HG02798 (cell line): ENCODE results near the gene INTS2.
"Not testable (repeated sequence)": the region's sequence is repeated elsewhere in the genome, so short reads cannot be mapped to it uniquely, and the experiment has no call there.

Source experiments
- ATAC-seq: cut with Tn5 transposase; IDR thresholded peaks from one replicate; pipeline ENCODE4 v1.9.1; 2021; ENCODE audit warnings: mild to moderate bottlenecking; ENCODE audit not compliant: unreplicated experiment, poor library complexity

INTS2 gene

DNA sequence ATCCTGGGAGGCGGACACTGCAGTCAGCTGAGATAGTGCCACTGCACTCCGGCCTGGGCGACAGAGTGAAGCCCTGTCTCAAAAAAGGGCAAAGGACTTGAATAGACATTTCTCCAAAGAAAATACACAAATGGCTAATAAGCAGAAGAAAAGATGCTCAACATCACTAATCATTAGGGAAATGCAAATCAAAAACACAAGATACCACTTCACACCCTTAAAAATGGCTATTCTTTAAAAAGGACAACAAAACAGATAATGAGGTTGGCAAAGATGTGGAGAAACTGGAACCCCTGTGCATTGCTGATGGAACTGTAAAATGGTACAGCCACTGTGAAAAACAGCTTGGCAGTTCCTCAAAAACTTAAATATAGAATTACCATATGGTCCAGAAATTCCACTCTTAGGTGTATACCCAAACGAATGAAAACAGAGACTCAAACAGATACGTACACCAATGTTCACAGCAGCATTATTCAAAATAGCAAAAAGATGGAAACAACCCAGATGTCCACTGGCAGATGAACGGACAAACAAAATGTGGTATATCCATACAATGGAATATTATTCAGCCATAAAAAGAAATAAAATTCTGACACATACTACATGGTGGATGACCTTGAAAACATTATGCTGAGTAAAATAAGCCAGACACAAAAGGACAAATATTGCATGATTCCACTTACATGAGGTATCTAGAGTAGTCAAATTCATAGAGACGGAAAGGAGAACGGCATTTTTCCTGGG is 100.0 kb downstream of the INTS2 start:
- ATAC-seq: no peak

DNA sequence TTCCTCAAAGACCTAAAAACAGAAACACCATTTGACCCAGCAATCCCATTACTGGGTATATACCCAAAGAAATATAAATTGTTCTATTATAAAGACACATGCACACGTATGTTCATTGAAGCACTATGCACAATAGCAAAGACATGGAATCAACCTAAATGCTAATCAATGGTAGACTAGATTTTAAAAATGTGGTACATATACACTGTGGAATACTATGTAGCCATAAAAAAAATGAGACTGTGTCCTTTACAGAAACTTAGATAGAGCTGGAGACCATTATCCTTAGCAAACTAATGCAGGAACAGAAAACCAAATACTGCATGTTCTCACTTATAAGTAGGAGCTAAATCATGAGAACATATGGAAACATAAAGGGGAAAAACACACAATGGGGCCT is 100.9 kb downstream of the INTS2 start:
- ATAC-seq: not testable (repeated sequence)

DNA sequence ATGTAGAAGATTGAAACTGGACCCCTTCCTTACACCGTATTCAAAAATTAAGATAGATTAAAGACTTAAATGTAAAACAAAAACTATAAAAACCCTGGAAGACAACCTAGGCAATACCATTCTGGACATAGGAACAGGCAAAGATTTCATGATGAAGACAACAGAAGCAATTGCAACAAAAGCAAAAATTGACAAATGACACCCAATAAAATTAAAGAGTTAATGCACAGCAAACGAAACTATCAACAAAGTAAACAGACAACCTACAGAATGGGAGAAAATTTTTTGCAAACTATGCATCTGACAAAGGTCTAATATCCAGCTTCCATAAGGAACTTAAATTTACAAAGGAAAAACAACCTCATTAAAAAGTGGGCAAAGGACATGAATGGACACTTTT is 101.6 kb downstream of the INTS2 start:
- ATAC-seq: not testable (repeated sequence)

DNA sequence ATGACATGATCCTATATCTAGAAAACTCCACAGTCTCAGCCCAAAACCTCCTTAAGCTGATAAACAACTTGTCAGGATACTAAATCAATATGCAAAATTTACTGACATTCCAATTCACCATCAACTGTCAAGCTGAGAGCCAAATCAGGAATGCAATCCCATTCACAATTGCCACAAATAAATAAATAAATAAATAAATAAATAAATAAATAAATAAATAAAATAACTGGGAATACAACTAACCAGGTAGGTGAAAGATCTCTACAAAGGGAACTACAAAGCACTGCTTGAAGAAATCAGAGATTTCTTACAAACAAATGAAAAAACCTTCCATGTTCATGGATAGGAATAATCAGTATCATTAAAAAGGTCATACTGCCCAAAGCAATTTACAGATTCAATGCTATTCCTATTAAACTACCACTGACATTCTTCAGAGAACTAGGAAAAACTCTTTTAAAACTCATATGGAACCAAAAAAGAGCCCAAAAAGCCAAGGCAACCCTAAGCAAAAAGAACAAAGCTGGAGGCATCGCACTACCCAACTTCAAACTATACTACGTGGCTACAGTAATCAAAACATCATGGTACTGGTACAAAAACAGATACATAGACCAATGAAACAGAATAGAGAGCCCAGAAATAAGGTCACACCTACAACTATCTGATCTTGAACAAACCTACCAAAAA is 102.2 kb downstream of the INTS2 start:
- no peak for ATAC-seq

DNA sequence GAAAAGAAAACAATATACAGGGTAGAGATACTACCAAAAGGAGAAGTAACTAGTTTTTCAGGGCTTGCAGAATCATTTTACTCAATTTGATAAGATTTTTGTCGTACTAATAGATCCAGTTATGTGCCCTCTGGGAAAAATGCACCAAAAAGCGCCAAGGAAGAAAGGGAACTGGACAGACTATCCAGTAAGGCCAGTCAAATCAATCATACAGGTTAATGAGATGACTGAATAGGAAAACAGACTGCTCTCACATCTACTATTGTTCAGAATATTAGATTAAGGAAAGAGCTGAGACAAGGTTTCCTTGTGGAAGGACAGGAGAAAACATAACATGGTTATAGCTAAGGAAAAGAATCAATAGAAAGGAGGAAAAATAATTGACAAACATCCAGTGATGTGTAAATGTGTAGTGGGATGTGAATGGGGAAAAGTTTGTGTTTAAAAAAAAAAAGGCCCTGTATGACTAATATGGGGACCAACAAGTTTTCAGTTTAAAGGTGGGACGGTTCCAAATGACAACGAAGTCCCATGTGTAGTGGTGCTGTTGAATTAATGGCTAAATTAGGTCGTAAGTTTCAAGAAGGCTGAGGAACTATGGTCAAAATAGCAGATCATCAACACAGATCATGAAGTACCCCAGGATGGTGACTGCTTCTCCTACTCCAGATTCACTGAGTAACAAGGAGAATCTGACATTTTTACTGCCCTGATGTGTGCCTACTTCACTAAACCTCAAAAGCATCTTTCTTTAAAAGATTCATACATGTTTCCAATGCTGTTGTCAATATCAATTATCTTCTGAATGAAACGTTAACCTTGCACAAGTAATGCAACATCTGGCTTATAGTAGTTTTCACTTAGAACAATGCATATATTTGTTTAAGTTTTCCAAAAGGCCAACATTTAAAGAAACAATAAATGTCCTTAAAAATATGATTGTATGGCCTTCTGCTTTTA is 105.2 kb downstream of the INTS2 start:
- no peak for ATAC-seq

DNA sequence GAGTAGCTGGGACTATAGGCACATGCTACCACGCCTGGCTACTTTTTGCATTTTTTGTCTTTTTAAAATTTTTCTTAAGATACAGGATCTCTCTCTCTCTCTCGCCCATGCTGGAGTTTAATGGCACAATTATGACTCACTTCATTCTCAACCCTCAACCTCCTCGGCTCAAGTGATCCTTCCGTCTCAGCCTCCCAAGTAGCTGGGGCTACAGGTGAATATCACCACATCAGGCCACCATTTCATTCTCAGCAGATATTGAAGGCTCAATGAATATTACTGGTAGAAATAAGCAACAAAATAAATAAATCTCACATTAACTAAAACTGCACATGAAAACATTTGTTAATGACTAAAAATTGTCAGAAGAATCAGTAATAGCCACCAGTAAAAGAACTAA is 106.1 kb downstream of the INTS2 start:
- ATAC-seq: no peak

DNA sequence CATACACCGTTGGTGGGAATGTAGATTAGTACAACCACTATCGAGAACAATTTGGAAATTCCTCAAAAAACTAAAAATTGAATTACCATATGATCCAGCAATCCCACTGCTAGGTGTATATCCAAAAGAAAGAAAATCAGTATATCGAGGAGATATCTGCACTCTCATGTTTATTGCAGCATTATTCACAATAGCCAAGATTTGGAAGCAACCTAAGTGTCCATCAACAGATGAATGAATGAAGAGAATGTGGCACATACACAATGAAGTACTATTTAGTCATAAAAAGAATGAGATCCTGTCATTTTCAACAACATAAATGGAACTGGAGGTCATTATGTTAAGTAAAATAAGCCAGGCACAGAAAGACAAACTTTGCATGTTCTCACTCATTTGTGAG is 108.5 kb downstream of the INTS2 start:
- not testable (repeated sequence) for ATAC-seq

DNA sequence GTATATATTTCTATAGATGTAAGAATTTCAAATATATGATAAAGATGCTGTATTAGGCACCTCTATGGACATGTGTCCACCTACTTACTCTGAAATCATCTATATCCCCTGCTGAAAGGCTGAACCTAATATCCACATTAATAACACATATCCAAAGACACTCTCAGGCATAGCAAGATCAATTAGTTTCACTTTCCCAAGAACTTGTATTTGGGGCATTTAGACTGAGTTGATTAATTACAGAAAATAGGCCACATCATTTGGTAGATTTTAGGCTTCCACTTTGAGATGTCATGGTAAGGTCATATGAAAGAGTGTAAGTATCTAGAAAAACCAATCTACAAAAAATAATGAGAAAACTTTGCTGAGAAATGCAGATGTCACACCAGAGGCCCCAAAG is 109.6 kb downstream of the INTS2 start:
- no peak for ATAC-seq

DNA sequence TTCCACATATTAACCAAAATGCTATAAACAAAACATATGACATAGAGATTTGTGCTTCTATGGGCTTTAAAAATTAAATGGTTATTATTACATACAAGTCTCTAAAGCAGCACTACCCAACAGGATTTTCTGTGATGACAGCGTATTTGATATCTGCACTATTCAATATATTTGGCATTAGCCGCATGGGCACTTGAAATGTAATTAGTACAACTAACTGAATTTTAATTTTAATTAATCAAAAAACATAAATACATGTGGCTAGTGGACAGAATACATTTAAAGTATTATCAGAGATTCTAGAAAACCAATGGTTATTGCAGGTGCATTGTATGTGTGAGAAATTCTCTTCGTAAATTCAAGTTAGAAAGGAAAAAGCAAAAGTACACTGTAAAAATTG is 110.3 kb downstream of the INTS2 start:
- no peak for ATAC-seq

DNA sequence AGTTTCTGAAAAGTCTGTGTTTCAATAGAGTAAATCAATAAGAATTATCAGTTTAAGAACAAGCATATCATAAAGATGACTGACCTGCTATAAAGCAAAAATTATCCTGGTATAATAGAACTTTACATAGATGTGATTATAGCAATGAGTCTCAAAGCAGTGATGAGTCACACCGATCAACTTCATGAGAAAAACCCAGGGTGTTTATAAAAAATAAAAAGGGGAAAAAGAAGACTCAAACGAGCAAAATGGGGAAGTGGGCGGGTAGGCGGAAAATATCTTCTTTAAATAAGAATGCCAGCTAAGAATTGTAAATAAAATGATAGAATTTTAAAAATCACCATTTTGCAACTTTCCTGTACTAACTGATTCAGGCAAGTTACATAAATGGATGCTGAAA is 111.2 kb downstream of the INTS2 start:
- no peak for ATAC-seq

DNA sequence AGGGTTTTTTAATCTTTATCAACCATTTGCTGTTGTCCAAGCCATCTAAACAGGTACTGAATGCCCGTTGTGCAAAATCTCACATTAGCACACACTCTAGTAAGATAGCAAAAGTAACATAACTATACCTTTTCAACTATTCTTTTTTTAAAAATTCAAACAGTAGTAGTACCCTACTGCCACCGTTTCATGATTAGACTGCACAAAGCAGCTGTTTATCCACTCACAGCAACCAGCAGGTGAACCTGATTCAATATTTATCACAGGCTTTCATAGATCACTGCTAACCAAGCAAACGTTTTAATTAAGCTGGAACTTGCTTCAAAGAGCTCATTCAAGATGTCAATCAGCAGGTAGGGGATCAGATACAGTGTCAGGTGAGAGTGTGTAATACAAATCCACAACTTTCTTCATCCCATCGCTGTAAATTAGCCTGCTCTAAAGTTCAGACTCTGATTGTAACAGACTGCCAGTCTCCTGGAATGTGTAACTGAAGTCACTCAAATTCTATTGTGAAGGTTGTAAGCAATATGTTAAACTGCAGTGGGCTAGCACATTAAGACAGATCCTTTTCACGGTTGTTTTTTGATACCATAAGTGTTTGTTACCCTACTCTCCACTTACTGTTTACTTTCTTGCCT is 111.8 kb downstream of the INTS2 start:
- no peak for ATAC-seq
